ENCODE measurements around the gene TAP2. TPM values are rescaled to one million over a fixed set of nuclear protein-coding genes. Genes with fewer than 3 reads are reported as not detected.

Gene TAP2
- total and polyA plus RNA-seq, 2 donors (not counting 1 experiment from before 2014, with no cell fraction given), result 66.1 to 126 TPM

DNA sequence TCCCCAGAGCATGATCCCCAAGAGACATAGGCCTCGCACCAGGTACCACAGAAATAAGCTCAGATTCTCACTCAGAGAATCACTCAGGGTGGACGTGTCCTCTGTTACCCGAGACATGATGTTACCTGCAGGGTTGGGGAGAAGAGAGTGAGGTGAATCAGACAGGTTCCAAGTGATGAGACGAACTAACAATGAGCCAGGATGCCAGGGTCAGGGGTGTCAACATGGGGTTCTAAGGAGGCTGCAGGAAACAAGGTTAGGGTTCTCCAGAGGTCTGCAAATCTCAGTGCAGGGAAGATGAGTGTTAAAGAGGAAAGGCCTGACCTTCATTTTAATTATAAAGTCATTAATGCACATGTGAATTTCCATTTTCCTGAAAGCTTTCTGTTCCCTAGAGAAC, 12.5 kb upstream of the TAP2 start:
- Histone ChIP-seq H3K9me3 (ENCODE audit: control extremely low read depth in 1 of 3, control insufficient read depth in 2 of 3, insufficient read depth in 1 of 3, low read length in 2 of 3) (no peaks in the 10 kb centered on the region), H3K4me3 (ENCODE audit: control extremely low read depth in 1 of 5, extremely low read depth in 1 of 5, insufficient read depth in 1 of 5, low read depth in 2 of 5, low read length in 4 of 5) (peak overlapping the region in 1 of 5 experiments; percentile 94), H3K27ac (ENCODE audit: low read length in 2 of 2) (peak overlapping the region in 1 of 2 donors; percentile 99), H2AFZ (ENCODE audit: insufficient read depth, low read depth, low read length, poor library complexity, severe bottlenecking) (no peak overlapping the region), H3K36me3 (replicated peaks in 1 of 2; ENCODE audit: control extremely low read depth in 1 of 2, control insufficient read depth in 1 of 2, extremely low read depth in 1 of 2, insufficient read depth in 2 of 2, low read length in 1 of 2) (peaks cover 20 to 64% of the 10 kb centered on the region in 2 experiments), H3K27me3 (replicated peaks in 1 of 4; ENCODE audit: control extremely low read depth in 1 of 4, control insufficient read depth in 3 of 4, insufficient read depth in 4 of 4, low read length in 3 of 4) (no peaks in the 10 kb centered on the region), H3K4me2 (replicated peaks; ENCODE audit: low read depth, low read length, poor library complexity, severe bottlenecking) (peak overlapping the region; percentile 82), H3K79me2 (ENCODE audit: control insufficient read depth, insufficient read depth, low read length) (peaks cover 100% of the 10 kb centered on the region), H4K20me1 (ENCODE audit: control insufficient read depth, insufficient read depth, low read length, poor library complexity, severe bottlenecking) (peaks cover 16% of the 10 kb centered on the region), H3K4me1 (ENCODE audit: control insufficient read depth in 2 of 2, insufficient read depth in 2 of 2, low read length in 2 of 2) (peaks cover 69 to 77% of the 10 kb centered on the region in 2 donors), H3K9ac (ENCODE audit: low read length) (peak overlapping the region; percentile 99)
- Mint-ChIP-seq H3K4me1 (peaks cover 78% of the 10 kb centered on the region), H3K9me3 (ENCODE audit: insufficient read depth) (no peaks in the 10 kb centered on the region), H3K27me3 (no peaks in the 10 kb centered on the region), H3K27ac (peak overlapping the region; percentile 86), H3K4me3 (peak overlapping the region; percentile 99)
- DNase-seq (no peak), ATAC-seq (ENCODE audit: low read depth) (no peak)
- intact Hi-C loops (cut with micrococcal nuclease), result no loop called here
- POLR2A ChIA-PET, result interaction anchor here (0.7 to 0.8 kb wide), 3 partner anchors 13 to 724 kb away, joined by 3 to 4 read pairs (median 4); partner anchors contain the start of gene TAP2
- no peak for TF ChIP-seq EZH2 (IDR thresholded peaks at IDR 0.05; ENCODE audit: borderline replicate concordance, insufficient read depth, low read depth, low read length, poor library complexity, severe bottlenecking)
- TF ChIP-seq, protein P1, sequence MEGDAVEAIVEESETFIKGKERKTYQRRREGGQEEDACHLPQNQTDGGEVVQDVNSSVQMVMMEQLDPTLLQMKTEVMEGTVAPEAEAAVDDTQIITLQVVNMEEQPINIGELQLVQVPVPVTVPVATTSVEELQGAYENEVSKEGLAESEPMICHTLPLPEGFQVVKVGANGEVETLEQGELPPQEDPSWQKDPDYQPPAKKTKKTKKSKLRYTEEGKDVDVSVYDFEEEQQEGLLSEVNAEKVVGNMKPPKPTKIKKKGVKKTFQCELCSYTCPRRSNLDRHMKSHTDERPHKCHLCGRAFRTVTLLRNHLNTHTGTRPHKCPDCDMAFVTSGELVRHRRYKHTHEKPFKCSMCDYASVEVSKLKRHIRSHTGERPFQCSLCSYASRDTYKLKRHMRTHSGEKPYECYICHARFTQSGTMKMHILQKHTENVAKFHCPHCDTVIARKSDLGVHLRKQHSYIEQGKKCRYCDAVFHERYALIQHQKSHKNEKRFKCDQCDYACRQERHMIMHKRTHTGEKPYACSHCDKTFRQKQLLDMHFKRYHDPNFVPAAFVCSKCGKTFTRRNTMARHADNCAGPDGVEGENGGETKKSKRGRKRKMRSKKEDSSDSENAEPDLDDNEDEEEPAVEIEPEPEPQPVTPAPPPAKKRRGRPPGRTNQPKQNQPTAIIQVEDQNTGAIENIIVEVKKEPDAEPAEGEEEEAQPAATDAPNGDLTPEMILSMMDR (IDR thresholded peaks at IDR 0.05), result no peak
- CTCF ChIA-PET, result interaction anchor here (0.6 to 3.7 kb wide), 6 partner anchors 10 to 437 kb away, joined by 3 to 31 read pairs (median 6); partner anchors contain the start of gene TAP2
- WGBS (ENCODE audit: insufficient coverage), result 86% methylated on average over 1 of the region's 4 CpGs

DNA sequence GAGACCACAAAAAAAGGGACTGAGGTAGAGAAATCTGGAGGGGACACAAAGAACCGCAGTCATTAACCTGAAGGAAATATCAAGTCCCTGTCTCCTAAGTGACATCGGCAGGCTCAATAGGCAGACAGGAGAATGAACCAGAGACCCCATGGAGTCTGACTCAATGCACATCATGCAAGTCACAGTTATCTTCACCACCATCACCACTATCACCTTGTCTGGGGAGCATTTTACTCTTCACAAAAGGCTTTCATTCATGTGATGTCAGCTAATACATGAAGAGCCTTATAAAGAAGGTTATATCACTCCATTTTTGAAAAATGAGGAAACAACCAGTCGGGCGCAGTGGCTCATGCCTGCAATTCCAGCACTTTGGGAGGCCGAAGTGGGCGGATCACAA, 10.6 kb upstream of the TAP2 start:
- 75% methylated on average over 6 of the region's 6 CpGs for WGBS (ENCODE audit: insufficient coverage)
- no peaks in the 10 kb centered on the region for H3K27me3 Mint-ChIP-seq
- H3K4me1 ChIP-seq (ENCODE audit: control insufficient read depth in 2 of 2, insufficient read depth in 2 of 2, low read length in 2 of 2), result peaks cover 60 to 73% of the 10 kb centered on the region in 2 donors
- TF ChIP-seq EZH2 (IDR thresholded peaks at IDR 0.05; ENCODE audit: borderline replicate concordance, insufficient read depth, low read depth, low read length, poor library complexity, severe bottlenecking), result no peak
- TF ChIP-seq, protein P1 (IDR thresholded peaks at IDR 0.05), result no peak
- POLR2A ChIA-PET, result interaction anchor here (0.7 kb wide), 1 partner anchor 162 kb away, joined by 3 read pairs; no protein-coding TSS in a partner anchor
- intact Hi-C loops (cut with micrococcal nuclease), result no loop called here
- H3K79me2 ChIP-seq (ENCODE audit: control insufficient read depth, insufficient read depth, low read length), result peaks cover 99% of the 10 kb centered on the region
- H3K27ac ChIP-seq (ENCODE audit: low read length in 2 of 2), result peak overlapping the region in 1 of 2 donors; percentile 37
- no peaks in the 10 kb centered on the region for H3K27me3 ChIP-seq (replicated peaks in 1 of 4; ENCODE audit: control extremely low read depth in 1 of 4, control insufficient read depth in 3 of 4, insufficient read depth in 4 of 4, low read length in 3 of 4)
- no peaks in the 10 kb centered on the region for H3K9me3 Mint-ChIP-seq (ENCODE audit: insufficient read depth)
- H3K4me3 Mint-ChIP-seq, result peak overlapping the region; percentile 38
- CTCF ChIA-PET, result interaction anchor here (0.7 to 3.7 kb wide), 3 partner anchors 10 to 135 kb away, joined by 3 to 31 read pairs (median 5); partner anchors contain the start of gene TAP2
- DNase-seq (no peak), ATAC-seq (ENCODE audit: low read depth) (no peak)
- H3K9me3 ChIP-seq (ENCODE audit: control extremely low read depth in 1 of 3, control insufficient read depth in 2 of 3, insufficient read depth in 1 of 3, low read length in 2 of 3), result no peaks in the 10 kb centered on the region
- H4K20me1 ChIP-seq (ENCODE audit: control insufficient read depth, insufficient read depth, low read length, poor library complexity, severe bottlenecking), result peaks cover 25% of the 10 kb centered on the region
- no peak overlapping the region for H2AFZ ChIP-seq (ENCODE audit: insufficient read depth, low read depth, low read length, poor library complexity, severe bottlenecking)
- H3K36me3 ChIP-seq (replicated peaks in 1 of 2; ENCODE audit: control extremely low read depth in 1 of 2, control insufficient read depth in 1 of 2, extremely low read depth in 1 of 2, insufficient read depth in 2 of 2, low read length in 1 of 2), result peaks cover 18 to 72% of the 10 kb centered on the region in 2 experiments
- H3K4me3 ChIP-seq (ENCODE audit: control extremely low read depth in 1 of 5, extremely low read depth in 1 of 5, insufficient read depth in 1 of 5, low read depth in 2 of 5, low read length in 4 of 5), result no peak overlapping the region
- H3K4me1 Mint-ChIP-seq, result peaks cover 76% of the 10 kb centered on the region
- H3K4me2 ChIP-seq (replicated peaks; ENCODE audit: low read depth, low read length, poor library complexity, severe bottlenecking), result no peak overlapping the region
- no peak overlapping the region for H3K9ac ChIP-seq (ENCODE audit: low read length)
- peak overlapping the region; percentile 66 for H3K27ac Mint-ChIP-seq
